ENCODE results near the gene SLC44A2.

The SLC44A2 gene

GRCh38 chr19:10692673-10693264 lies 67.4 kb downstream of the SLC44A2 start:
- no peaks in the 10 kb centered on the region for H3K27me3 ChIP-seq (ENCODE audit: control insufficient read depth in 3 of 3, insufficient read depth in 3 of 3, low read depth in 1 of 3, low read length in 3 of 3)
- H4K8ac ChIP-seq (ENCODE audit: low read depth, low read length), result no peak overlapping the region
- no peak for DNase-seq (ENCODE audit: low spot score)
- no peak overlapping the region for H2BK120ac ChIP-seq (ENCODE audit: low read depth, low read length)
- H3K4me1 ChIP-seq (ENCODE audit: control insufficient read depth in 2 of 2, insufficient read depth in 1 of 2, low read depth in 1 of 2, low read length in 2 of 2), result peaks cover 3 to 7% of the 10 kb centered on the region in 2 donors
- no peak overlapping the region for H3K14ac ChIP-seq (ENCODE audit: low read length)
- no peaks in the 10 kb centered on the region for H3K9me3 ChIP-seq (replicated peaks in 1 of 2; ENCODE audit: control insufficient read depth in 2 of 2, insufficient read depth in 1 of 2, low read depth in 1 of 2, low read length in 2 of 2)
- H3K4me2 ChIP-seq (ENCODE audit: insufficient read depth, low read length, poor library complexity, severe bottlenecking), result no peak overlapping the region
- no CpG with 5 or more reads among the region's 5 CpGs for WGBS, 2 donors (ENCODE audit: extremely low coverage in 2 of 2, insufficient read length in 2 of 2, insufficient replicate concordance in 1 of 2)
- H2BK5ac ChIP-seq (ENCODE audit: low read length), result no peak overlapping the region
- H2AFZ ChIP-seq (ENCODE audit: low read length), result no peak overlapping the region
- no peak overlapping the region for H3K23ac ChIP-seq (ENCODE audit: low read depth, low read length, poor library complexity)
- H3K36me3 ChIP-seq (replicated peaks in 1 of 2; ENCODE audit: control insufficient read depth in 2 of 2, insufficient read depth in 2 of 2, low read length in 2 of 2), result peaks cover 47 to 58% of the 10 kb centered on the region in 2 donors
- H3K18ac ChIP-seq (ENCODE audit: low read length), result no peak overlapping the region
- no peak overlapping the region for H2BK12ac ChIP-seq (ENCODE audit: low read length)
- peaks cover 13% of the 10 kb centered on the region for H3K79me1 ChIP-seq (ENCODE audit: low read depth, low read length)
- H4K91ac ChIP-seq (ENCODE audit: low read depth, low read length, poor library complexity), result no peak overlapping the region
- H3K4ac ChIP-seq (ENCODE audit: low read length), result no peak overlapping the region
- no peak overlapping the region for H2BK15ac ChIP-seq (ENCODE audit: low read length)
- no peak overlapping the region for H2AK5ac ChIP-seq (ENCODE audit: low read depth, low read length)
- no peak overlapping the region for H3K4me3 ChIP-seq (ENCODE audit: low read length in 2 of 2)
- no peak overlapping the region for H3K27ac ChIP-seq (replicated peaks; ENCODE audit: low read length)
- H3K9ac ChIP-seq (ENCODE audit: low read depth, low read length, poor library complexity), result no peak overlapping the region

Data from neuronal stem cell (in vitro differentiated cells).